ENCODE data around the gene ANP32E. TPM values are rescaled to one million over a fixed set of nuclear protein-coding genes. Genes with fewer than 3 reads are reported as not detected.

ANP32E gene
- total and polyA plus RNA-seq, 9 of the 15 experiments (the other 6 are each of a cell fraction or from before 2014, with no cell fraction given), result 60.4 to 197 (median 104) TPM

DNA sequence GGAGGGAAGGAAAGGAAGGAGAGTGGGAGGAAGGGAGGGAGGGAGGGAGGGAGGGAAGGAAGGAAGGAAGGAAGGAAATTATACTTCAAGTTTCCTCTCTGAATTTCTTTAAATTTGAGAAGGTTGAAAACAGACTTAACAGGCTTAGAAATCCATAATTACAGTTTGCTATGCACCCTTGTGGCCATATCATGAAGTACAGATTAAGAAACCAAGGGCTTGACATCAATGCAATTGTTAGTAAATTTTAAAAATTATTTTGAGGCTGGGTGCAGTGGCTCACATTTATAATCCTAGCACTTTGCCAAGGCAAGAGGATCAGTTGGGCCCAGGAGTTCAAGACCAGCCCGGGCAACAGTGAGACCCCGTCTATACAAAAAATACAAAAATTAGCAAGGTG lies 14.4 kb downstream of the ANP32E start (continued):
- TF ChIP-seq, protein P1, sequence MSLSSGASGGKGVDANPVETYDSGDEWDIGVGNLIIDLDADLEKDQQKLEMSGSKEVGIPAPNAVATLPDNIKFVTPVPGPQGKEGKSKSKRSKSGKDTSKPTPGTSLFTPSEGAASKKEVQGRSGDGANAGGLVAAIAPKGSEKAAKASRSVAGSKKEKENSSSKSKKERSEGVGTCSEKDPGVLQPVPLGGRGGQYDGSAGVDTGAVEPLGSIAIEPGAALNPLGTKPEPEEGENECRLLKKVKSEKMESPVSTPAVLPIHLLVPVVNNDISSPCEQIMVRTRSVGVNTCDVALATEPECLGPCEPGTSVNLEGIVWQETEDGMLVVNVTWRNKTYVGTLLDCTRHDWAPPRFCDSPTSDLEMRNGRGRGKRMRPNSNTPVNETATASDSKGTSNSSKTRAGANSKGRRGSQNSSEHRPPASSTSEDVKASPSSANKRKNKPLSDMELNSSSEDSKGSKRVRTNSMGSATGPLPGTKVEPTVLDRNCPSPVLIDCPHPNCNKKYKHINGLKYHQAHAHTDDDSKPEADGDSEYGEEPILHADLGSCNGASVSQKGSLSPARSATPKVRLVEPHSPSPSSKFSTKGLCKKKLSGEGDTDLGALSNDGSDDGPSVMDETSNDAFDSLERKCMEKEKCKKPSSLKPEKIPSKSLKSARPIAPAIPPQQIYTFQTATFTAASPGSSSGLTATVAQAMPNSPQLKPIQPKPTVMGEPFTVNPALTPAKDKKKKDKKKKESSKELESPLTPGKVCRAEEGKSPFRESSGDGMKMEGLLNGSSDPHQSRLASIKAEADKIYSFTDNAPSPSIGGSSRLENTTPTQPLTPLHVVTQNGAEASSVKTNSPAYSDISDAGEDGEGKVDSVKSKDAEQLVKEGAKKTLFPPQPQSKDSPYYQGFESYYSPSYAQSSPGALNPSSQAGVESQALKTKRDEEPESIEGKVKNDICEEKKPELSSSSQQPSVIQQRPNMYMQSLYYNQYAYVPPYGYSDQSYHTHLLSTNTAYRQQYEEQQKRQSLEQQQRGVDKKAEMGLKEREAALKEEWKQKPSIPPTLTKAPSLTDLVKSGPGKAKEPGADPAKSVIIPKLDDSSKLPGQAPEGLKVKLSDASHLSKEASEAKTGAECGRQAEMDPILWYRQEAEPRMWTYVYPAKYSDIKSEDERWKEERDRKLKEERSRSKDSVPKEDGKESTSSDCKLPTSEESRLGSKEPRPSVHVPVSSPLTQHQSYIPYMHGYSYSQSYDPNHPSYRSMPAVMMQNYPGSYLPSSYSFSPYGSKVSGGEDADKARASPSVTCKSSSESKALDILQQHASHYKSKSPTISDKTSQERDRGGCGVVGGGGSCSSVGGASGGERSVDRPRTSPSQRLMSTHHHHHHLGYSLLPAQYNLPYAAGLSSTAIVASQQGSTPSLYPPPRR (CRISPR knock-in tag; IDR thresholded peaks at IDR 0.05; ENCODE audit: borderline replicate concordance), result no peak
- TF ChIP-seq HNRNPUL1 (IDR thresholded peaks at IDR 0.05; ENCODE audit: low read length), result no peak
- no peak for TF ChIP-seq NFIC (IDR thresholded peaks at IDR 0.05)
- TF ChIP-seq, protein P2, sequence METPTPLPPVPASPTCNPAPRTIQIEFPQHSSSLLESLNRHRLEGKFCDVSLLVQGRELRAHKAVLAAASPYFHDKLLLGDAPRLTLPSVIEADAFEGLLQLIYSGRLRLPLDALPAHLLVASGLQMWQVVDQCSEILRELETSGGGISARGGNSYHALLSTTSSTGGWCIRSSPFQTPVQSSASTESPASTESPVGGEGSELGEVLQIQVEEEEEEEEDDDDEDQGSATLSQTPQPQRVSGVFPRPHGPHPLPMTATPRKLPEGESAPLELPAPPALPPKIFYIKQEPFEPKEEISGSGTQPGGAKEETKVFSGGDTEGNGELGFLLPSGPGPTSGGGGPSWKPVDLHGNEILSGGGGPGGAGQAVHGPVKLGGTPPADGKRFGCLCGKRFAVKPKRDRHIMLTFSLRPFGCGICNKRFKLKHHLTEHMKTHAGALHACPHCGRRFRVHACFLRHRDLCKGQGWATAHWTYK (CRISPR knock-in tag; IDR thresholded peaks at IDR 0.05), result no peak
- no peak for TF ChIP-seq LEF1 (IDR thresholded peaks at IDR 0.05)
- TF ChIP-seq, protein P3, sequence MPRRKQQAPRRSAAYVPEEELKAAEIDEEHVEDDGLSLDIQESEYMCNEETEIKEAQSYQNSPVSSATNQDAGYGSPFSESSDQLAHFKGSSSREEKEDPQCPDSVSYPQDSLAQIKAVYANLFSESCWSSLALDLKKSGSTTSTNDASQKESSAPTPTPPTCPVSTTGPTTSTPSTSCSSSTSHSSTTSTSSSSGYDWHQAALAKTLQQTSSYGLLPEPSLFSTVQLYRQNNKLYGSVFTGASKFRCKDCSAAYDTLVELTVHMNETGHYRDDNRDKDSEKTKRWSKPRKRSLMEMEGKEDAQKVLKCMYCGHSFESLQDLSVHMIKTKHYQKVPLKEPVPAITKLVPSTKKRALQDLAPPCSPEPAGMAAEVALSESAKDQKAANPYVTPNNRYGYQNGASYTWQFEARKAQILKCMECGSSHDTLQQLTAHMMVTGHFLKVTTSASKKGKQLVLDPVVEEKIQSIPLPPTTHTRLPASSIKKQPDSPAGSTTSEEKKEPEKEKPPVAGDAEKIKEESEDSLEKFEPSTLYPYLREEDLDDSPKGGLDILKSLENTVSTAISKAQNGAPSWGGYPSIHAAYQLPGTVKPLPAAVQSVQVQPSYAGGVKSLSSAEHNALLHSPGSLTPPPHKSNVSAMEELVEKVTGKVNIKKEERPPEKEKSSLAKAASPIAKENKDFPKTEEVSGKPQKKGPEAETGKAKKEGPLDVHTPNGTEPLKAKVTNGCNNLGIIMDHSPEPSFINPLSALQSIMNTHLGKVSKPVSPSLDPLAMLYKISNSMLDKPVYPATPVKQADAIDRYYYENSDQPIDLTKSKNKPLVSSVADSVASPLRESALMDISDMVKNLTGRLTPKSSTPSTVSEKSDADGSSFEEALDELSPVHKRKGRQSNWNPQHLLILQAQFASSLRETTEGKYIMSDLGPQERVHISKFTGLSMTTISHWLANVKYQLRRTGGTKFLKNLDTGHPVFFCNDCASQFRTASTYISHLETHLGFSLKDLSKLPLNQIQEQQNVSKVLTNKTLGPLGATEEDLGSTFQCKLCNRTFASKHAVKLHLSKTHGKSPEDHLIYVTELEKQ (CRISPR knock-in tag; IDR thresholded peaks at IDR 0.05), result no peak
- TF ChIP-seq ZNF41 (CRISPR knock-in tag; conservative IDR thresholded peaks at IDR 0.05), result no peak
- TF ChIP-seq, protein P4, sequence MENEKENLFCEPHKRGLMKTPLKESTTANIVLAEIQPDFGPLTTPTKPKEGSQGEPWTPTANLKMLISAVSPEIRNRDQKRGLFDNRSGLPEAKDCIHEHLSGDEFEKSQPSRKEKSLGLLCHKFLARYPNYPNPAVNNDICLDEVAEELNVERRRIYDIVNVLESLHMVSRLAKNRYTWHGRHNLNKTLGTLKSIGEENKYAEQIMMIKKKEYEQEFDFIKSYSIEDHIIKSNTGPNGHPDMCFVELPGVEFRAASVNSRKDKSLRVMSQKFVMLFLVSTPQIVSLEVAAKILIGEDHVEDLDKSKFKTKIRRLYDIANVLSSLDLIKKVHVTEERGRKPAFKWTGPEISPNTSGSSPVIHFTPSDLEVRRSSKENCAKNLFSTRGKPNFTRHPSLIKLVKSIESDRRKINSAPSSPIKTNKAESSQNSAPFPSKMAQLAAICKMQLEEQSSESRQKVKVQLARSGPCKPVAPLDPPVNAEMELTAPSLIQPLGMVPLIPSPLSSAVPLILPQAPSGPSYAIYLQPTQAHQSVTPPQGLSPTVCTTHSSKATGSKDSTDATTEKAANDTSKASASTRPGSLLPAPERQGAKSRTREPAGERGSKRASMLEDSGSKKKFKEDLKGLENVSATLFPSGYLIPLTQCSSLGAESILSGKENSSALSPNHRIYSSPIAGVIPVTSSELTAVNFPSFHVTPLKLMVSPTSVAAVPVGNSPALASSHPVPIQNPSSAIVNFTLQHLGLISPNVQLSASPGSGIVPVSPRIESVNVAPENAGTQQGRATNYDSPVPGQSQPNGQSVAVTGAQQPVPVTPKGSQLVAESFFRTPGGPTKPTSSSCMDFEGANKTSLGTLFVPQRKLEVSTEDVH (IDR thresholded peaks at IDR 0.05; ENCODE audit: low read depth, partially characterized antibody), result no peak
- no peak for TF ChIP-seq CBFA2T3 (IDR thresholded peaks at IDR 0.05)
- TF ChIP-seq EP400 (IDR thresholded peaks at IDR 0.05), result no peak
- TF ChIP-seq U2AF1 (optimal IDR thresholded peaks at IDR 0.05; ENCODE audit: low read depth, low read length), result no peak
- no peak for TF ChIP-seq ZNF165 (CRISPR knock-in tag; IDR thresholded peaks at IDR 0.05; ENCODE audit: borderline replicate concordance)
- TF ChIP-seq ZNF431 (CRISPR knock-in tag; IDR thresholded peaks at IDR 0.05), result no peak
- no peak for TF ChIP-seq HDAC8 (tag; IDR thresholded peaks at IDR 0.05)

Measured in K562 (cell line).